Ishikawa (cell line): ENCODE measurements around the gene UHRF2.

Source experiments
- CEBPB ChIP-seq: IDR thresholded peaks from 2 replicates; pipeline ENCODE4 v1.6.1; 2012
- CREB1 ChIP-seq: IDR thresholded peaks from 2 replicates; pipeline ENCODE4 v1.6.1; 2012; ENCODE audit warnings: low read depth
- EP300 ChIP-seq: IDR thresholded peaks from 2 replicates; pipeline ENCODE4 v1.6.1; 2012; ENCODE audit warnings: borderline replicate concordance
- RAD21 ChIP-seq: IDR thresholded peaks from 2 replicates; pipeline ENCODE4 v1.6.1; 2012; ENCODE audit warnings: low read depth
- TAF1 ChIP-seq: IDR thresholded peaks from 2 replicates; pipeline ENCODE4 v1.6.1; 2012; ENCODE audit warnings: low read depth, mild to moderate bottlenecking
- TEAD4 ChIP-seq: IDR thresholded peaks from 2 replicates; pipeline ENCODE4 v1.6.1; 2012
- YY1 ChIP-seq: IDR thresholded peaks from 2 replicates; pipeline ENCODE4 v1.6.1; 2012; ENCODE audit warnings: low read depth
- TF ChIP-seq, protein P1 (sequence below): IDR thresholded peaks from 2 replicates; pipeline ENCODE4 v1.6.1; 2012; ENCODE audit warnings: low read depth, mild to moderate bottlenecking

DNA sequence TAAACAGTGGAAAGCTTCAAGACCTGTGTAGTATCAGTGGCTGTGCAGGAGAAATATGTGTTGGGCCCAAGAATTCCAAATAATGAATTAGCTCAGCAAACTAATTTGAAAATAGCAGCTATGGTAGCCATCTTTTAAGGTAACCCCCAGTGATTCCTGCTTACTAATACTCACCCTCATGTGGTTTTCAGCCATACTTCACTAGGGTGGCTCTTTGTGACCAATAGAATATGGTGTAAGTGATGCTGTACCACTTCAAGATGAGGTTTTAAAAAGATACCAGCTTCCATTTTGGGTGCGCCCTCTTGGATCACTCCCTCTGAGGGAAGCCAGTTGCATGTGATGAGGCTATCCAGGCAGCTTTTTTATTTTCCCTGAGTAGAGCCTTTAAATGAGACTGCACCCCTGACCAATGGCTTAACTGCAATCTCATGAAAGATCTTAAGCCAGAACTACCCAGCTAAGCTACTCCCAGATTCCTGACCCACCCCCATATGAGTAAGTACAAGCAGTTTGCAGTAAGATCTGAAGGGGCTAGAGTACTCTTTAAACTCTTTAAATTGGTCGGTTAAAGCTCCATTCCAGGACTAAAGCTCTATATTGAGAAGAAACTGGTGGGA is 58.3 kb downstream of the UHRF2 start:
- TF ChIP-seq, protein P1, sequence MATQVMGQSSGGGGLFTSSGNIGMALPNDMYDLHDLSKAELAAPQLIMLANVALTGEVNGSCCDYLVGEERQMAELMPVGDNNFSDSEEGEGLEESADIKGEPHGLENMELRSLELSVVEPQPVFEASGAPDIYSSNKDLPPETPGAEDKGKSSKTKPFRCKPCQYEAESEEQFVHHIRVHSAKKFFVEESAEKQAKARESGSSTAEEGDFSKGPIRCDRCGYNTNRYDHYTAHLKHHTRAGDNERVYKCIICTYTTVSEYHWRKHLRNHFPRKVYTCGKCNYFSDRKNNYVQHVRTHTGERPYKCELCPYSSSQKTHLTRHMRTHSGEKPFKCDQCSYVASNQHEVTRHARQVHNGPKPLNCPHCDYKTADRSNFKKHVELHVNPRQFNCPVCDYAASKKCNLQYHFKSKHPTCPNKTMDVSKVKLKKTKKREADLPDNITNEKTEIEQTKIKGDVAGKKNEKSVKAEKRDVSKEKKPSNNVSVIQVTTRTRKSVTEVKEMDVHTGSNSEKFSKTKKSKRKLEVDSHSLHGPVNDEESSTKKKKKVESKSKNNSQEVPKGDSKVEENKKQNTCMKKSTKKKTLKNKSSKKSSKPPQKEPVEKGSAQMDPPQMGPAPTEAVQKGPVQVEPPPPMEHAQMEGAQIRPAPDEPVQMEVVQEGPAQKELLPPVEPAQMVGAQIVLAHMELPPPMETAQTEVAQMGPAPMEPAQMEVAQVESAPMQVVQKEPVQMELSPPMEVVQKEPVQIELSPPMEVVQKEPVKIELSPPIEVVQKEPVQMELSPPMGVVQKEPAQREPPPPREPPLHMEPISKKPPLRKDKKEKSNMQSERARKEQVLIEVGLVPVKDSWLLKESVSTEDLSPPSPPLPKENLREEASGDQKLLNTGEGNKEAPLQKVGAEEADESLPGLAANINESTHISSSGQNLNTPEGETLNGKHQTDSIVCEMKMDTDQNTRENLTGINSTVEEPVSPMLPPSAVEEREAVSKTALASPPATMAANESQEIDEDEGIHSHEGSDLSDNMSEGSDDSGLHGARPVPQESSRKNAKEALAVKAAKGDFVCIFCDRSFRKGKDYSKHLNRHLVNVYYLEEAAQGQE = no peak
- TF ChIP-seq CEBPB (no peak), EP300 (no peak), RAD21 (no peak), YY1 (no peak), TAF1 (no peak), TEAD4 (no peak), CREB1 (no peak)
